GM21576 (cell line): Measurements from ENCODE around the gene MADCAM1.

Source experiments
- ATAC-seq: cut with Tn5 transposase; IDR thresholded peaks from one replicate; pipeline ENCODE4 v1.9.1; 2021; ENCODE audit warnings: mild to moderate bottlenecking, moderate library complexity; ENCODE audit not compliant: unreplicated experiment

The MADCAM1 gene

DNA sequence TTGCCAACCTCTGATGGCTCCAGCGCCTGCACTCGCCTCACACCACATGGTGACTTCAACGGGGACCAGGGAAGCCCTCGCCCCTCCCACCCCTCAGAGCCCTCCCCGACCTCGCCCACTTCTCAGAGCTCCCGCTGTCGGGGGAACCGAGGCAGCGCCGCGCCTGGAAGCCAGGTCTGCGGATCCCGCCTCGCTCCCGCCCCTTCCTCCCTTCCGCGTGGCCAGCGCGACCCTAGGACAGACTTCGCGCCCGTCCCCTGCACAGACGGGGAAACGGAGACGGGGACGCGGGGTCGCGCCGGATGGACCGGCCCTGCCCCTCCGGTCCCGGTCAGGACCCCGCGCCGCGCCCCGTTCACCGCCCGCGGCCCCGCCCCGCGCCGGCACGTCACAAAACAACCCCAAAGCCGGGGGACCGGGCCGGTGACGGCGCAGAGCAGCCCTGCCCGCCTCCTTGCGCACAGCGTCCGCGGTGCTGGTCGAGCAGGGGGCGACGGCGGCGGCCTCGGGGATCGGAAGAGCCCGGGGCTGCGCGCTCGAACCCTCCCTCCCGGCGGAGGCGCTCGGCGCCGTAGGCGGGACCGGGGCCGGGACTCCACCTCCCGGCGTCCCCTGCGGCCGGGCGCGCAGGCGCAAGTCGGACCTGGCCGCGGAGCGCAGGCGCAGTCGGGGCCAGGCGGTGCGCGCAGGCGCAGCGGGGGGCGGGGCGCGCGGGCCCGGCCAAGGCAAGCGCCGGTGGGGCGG is 34.9 kb downstream of the MADCAM1 start:
- peak; percentile 54 for ATAC-seq

DNA sequence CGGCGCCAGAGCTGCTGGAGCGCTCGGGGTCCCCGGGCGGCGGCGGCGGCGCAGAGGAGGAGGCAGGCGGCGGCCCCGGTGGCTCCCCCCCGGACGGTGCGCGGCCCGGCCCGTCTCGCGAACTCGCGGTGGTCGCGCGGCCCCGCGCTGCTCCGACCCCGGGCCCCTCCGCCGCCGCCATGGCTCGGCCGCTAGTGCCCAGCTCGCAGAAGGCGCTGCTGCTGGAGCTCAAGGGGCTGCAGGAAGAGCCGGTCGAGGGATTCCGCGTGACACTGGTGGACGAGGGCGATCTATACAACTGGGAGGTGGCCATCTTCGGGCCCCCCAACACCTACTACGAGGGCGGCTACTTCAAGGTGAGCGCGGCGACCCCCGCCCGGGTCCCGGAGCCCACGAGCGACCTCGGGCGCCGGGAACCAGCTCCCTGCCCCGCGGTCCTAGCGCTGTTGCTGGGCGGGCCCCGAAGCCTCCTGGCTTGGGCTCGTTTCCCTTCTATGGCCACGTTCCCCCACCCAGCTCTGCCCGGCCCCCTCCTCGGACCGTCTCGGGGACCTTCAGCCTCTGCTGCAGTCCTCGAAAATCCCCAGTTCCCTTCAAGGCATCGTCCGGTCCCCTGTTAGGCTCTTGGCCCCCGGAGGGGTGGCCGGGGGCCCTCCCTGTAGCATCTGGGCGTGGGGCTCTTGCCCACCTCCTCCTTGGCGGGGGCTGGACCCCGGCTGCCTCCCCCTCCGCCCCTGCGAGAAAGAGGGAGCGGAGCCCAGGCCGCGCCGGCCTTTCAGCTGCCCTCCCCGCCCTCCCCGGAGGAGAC is 35.7 kb downstream of the MADCAM1 start, which contains the start of gene CDC34:
Gene CDC34, plus strand, starts transcription at position 8 of the 808 bp plus-strand sequence. Its CDS starts 172 bp downstream, at position 180.
- peak; percentile 3 for ATAC-seq

DNA sequence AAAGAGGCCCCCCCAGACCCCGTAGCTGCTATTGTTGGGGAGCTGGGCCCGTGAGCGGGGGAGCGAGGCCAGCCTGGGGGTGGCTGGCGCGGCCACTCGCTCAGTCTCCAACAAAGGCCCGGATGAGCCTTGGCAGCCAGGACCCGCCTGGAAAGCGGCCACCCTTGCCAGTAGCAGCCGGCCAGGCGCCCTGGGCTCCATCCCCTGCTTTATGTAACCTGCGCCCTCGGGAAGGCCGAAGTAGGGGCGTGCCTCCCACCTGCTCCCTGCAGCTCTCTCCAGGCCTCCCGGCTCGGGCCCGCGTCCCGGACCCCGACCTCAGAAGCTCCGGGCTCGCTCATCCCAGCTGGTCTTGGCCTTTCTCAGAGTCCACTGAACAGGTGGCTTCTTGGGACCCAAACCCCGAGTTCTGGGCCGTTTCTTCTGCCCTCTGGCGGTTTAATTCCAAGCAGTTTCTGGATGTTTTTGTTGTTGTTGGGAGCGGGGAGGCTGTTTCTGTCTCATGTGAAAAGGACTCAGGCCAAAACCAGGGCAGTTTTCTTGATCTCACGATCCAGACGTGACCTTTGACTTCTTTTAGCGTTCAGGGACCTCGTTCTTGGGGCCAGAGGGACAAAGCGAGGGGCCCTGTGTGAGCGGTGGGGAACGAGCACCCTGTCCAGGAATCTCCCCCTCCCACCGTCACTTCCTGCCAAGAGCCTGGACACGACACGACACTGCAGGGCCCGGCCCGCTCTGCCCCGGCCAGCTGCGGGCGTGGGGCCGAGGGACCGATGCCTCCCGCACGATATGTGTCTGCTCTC is 36.5 kb downstream of the MADCAM1 start:
- ATAC-seq = no peak

DNA sequence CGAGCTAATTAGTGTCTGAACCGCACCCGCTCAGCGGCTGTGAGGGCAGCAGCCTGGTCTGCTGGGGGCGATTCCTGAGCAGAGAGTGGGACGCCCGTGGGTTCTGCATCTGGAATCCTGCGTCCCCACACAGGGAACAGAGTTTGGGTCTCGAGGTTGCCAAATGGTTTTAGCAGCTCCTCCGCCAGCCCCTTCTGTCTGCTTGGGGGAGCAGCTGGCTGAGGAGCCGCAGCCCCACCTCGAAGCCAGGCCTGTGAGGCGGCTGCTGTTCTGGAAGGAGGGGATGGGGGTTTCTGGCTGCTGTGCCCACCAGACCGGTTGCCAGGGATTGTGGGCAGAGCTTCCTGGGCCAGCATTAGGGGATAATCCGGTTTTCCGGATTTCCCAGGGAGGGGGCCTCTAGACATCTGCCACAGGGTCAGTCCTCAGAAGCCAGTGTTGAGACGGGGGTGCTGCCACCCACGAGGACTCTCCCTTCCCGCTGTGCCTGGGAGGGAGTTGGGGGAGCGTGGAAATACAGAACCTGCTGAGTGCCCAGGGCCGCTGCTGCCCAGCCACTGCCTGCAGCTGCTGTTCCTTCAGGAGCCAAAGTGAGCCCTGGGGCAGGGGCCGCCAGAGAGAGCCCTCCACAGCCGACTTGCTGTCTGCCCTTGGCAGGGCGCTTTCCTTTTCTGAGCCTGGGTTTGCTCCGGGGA is 37.2 kb downstream of the MADCAM1 start:
- ATAC-seq = no peak

DNA sequence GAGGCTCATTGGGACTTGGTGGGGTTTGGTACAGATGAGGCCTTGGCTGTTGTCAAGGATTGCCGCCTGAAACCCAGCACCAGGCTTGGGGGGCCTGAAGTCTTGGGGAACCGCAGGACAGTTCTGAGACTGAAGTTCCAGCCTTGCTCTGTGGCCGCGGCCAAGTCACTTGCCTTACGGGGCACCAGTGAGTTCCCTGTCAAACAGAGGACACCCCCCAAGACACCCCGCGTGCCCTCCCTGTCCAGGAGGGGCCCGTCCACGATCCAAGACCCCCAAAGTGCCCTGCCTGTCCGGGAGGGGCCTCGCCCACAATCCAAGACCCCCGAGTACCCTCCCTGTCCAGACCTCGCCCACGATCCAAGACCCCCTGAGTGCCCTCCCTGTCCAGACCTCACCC is 37.8 kb downstream of the MADCAM1 start:
- ATAC-seq = no peak

DNA sequence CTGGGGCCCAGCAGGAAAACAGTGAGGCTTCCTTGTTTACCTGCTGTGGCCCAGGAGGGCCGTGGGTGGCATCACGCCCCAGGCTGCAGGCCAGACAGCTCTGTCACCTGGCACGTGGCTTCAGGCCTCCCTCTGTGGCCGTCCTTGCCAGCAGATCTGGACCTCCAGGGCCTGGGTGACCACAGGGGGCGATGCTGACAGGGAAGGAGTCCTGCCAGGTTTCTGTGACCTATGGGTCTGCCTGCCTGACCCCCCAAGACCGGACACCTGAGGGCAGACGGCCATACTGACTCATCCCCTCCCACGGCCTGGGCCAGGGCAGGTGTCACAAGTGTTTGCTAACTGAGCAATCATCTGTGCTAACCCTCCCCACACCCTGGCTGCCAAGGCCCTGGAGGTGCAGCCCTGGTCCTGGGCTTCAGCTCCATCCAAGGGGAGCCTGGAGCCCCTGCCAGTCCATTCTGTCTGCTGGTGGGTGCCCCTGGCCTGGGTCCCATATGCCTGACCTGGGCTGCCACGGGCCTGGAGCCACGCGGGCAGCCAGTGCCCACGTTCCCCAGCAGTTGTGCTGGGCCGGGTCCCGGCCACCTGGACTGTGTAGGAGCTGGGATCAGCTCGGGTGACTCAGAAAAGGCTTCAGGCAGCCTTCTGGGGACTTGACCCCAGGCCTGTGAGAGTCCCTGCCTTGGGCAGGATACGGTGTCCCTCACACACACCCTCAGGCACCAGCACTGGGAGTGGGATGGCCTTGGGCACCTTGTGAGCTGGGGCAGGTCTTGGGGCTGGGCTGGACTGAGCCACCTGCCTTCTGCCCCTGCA is 38.9 kb downstream of the MADCAM1 start:
- ATAC-seq = no peak

DNA sequence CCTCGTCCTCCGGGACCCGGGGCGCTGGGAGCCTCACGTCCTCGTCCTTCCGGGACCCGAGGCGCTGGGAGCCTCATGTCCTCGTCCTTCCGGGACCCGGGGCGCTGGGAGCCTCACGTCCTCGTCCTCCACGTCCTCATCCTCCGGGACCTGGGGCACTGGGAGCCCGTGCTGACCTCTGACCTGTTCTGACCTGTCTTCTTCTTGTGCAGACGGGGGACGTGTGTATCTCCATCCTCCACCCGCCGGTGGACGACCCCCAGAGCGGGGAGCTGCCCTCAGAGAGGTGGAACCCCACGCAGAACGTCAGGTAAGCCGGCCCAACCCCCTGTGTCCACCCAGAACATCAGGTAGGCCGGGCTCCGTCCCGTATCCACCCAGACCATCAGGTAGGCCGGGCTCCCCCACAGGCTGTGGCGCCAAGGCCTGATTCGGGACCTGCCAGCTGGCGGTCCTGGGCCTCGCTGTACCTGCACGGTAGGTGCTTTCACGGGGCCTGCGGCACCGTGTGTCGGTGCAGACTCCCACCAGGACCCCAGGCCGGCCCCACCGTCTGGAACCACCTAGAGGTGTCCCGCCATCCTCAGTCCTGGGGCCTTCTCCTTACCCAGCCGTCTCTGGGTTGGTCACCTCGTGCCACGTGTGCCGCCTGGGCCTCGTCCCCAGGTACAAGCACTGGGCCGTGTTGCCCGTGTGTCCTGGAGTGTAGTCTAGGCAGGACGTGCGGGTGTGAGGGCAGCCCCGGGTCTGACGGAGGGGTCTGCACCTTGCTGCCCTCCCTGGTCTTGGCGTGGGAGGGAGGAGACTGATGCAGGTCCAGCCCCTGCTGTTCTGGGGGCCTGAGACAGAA is 40.0 kb downstream of the MADCAM1 start:
- no peak for ATAC-seq

DNA sequence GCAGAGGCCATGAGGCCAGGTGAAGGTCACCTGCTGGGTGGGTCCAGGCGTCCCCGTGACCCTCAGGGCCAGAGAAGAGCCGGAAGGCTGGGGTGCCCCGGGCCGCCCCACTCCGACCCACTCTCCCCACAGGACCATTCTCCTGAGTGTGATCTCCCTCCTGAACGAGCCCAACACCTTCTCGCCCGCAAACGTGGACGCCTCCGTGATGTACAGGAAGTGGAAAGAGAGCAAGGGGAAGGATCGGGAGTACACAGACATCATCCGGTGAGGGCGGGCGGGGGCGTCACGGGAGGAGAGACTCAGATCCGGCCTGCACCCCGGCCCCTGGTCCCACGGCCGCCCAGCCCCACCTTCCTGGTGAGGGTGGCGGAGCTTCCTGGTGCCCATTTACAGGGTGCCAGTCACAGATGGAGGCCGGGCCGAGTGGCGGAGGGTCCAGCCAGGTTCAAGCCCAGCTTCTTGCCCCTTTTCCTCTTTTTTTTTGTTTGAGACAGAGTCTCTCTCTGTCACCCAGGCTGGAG is 40.7 kb downstream of the MADCAM1 start:
- no peak for ATAC-seq

DNA sequence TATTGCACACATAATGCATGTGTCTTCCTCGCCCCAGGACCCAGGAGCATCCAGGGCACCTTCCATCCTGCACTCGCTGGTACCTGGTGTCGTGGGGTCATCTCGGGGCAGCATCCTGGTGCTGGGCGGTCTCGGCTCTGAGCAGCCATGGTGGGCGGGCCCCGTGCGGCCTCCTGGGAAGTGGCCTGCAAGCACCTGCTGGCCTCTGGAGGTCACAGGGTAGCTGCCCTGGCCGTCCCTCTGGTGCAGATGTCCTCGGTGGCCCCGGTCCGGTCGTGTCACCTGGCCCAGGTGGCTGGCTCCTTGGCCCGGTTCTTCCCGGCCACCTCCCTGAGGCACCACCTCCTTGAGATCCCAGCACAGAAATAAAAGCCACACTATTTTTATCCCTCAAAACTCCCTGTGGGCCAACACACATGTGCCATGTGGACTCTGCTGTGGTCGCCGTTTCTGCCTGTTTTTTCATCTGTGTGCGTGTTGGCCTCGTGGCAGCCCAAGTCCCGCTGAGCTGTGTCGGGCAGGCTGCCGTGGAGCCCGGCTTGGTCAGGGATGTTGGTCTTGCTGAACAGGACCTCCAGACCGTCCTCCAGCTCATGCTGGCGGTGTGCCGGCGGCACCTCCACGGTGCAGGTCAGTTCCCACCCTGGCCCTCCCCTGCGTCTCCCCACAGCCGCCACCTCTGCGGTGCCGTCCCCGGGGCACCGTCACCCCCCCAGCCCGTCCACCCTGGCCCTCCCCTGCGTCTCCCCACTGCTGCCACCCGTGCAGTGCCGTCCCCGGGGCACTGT is 42.5 kb downstream of the MADCAM1 start:
- no peak for ATAC-seq

DNA sequence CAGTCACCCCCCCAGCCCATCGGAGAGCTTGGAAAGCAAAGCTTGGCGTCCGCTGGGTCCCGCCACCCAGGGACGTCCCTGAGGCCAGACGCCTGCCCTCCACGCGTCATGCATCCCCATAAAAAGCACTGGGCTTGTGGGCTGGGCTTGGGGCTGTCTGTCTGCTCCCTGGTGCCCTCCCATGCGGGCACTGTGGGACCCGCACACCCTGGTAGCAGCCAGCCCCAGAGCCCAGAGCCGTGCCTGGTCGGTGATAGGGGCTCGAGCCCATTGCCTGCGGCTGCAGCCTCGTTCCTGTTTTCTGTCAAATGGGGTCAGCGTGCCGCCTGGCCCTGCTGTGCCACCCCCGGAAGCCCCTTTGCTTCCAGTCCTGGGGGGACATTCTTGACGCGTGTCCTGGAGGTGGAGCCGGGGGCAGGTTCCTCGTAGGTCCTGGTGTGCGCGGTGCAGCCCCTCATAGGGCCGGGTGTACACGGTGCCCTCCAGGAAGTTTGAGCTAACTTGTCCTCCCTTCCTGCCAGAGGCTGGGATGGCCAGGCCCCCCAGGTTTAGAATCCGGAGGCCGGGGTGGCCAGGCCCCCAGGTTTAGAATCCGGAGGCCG is 43.2 kb downstream of the MADCAM1 start:
- ATAC-seq = no peak

DNA sequence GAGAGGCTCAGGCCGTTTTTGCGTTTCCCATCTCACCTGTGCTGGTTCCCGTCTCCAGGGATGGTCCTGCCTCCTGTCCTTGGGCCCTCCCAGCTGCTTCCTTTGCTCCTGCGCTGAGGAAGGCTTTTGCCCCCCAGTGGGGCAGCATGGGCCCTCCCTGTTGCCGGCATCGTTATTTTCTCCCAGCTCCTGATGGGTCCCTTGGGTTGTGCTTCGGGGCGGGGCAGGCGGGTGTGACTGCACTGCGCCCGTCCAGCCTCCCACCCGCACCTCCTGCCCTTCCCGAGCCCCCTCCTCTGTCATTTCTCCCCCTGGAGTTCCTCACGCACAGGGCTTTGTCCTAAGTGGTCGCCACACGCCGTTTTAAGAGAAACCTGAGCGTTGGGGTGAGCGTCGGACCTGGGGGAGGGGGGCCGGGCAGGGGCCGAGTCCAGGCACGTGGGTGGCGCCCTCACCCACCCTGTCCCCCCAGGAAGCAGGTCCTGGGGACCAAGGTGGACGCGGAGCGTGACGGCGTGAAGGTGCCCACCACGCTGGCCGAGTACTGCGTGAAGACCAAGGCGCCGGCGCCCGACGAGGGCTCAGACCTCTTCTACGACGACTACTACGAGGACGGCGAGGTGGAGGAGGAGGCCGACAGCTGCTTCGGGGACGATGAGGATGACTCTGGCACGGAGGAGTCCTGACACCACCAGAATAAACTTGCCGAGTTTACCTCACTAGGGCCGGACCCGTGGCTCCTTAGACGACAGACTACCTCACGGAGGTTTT is 44.8 kb downstream of the MADCAM1 start:
- no peak for ATAC-seq

DNA sequence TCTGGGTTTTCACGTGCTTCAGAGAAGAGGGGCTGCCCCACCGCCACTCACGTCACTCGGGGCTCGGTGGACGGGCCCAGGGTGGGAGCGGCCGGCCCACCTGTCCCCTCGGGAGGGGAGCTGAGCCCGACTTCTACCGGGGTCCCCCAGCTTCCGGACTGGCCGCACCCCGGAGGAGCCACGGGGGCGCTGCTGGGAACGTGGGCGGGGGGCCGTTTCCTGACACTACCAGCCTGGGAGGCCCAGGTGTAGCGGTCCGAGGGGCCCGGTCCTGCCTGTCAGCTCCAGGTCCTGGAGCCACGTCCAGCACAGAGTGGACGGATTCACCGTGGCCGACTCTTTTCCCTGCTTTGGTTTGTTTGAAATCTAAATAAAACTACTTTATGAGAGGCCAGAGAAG is 45.4 kb downstream of the MADCAM1 start:
- ATAC-seq = no peak

DNA sequence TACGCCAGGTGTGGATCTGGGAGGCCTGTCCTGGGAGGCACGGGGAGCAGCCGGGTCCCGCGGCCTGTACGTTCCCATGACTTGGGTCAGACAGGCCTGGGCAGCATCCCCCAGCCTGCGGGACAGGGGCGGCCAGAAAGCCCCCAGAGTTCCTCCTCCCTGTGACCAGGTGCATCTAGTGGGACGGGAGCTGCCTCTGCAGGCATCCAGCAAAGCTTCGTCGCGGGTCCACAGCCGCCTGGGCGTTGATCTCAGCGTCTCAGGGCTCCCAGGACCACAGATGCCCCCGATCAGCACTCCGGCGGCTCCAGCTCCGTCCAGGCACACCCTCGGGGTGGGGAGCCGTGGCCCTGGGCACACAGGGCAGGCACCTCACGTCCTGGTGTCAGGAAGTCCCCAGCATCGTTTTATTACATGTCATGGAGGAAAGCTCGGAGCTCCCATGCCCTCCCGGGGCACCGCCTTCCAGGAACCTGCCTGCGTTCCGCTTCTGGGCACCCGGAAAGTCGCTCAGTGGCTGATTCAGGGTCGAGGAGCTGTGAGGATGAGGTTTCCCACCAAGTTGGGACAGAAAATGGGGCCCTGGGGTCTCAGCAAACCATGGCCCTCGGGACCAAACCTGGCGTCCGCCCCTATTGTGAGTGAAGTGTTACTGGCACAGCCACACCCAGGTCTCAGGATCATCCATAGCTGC is 46.0 kb downstream of the MADCAM1 start:
- ATAC-seq = no peak

DNA sequence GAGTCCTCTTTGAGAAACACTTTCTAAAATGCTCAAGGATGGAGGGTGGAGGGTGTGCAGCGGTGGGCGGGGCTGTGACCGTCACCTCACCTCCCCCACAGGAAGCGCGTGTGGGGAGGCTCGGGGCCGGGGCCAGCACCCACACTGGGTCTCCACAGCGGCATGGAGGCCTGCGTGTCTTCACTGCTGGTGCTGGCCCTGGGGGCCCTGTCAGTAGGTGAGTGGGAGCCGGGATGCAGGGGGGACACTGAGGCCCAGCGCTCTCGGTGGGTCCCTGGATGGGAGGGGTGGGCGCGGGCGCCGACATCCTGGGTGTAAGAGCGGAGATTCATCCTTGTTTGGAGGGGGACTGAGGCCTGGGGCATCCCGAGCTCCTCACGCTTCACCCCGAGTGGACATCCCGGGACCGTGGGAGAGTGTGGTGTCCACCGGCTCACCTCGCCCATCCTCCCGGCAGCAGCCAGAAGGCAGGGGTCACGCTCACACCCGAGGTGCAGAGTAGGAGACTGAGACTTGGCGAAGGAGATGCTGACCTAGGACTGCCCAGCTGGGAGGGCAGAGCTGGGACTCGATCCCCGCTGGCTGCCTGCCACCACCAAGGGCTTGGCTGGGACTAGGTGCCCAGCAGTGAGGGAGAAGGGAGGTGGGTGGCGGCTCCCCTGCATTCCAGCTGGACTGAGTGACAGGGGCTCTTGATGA is 47.8 kb downstream of the MADCAM1 start, which contains the start of gene GZMM:
Gene GZMM, plus strand, starts transcription at position 144 of the 699 bp plus-strand sequence. Its CDS starts 19 bp downstream, at position 163.
- ATAC-seq = no peak

DNA sequence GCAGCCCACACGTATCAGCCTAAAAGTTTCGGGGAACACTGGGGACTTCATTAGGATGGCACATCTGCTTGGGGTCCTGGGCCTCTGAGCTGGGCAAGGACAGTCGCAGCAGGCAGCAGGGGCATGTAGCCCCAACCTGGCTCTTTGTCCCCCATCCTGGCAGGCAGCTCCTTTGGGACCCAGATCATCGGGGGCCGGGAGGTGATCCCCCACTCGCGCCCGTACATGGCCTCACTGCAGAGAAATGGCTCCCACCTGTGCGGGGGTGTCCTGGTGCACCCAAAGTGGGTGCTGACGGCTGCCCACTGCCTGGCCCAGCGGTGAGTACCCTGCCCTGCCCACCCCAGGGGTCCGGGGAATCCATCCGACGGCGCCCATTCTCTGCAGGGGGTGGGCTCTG is 50.8 kb downstream of the MADCAM1 start:
- no peak for ATAC-seq
